ENCODE data around the gene TAGLN2. TPM values are rescaled to one million over a fixed set of nuclear protein-coding genes. Genes with fewer than 3 reads are reported as not detected.

Gene TAGLN2
- total and polyA plus RNA-seq, 9 of the 15 experiments (the other 6 are each of a cell fraction or from before 2014, with no cell fraction given): 192 to 683 (median 455) TPM

GRCh38 chr1:159891275-159892157, 33.8 kb downstream of the TAGLN2 start (continued):
- TF ChIP-seq ATF4 (CRISPR knock-in tag; IDR thresholded peaks at IDR 0.05): no peak
- TF ChIP-seq FOSL1 (tag; conservative IDR thresholded peaks at IDR 0.05): no peak
- no peak for TF ChIP-seq NKRF (IDR thresholded peaks at IDR 0.05; ENCODE audit: borderline replicate concordance)
- no peak for TF ChIP-seq RBBP5 (IDR thresholded peaks at IDR 0.05; ENCODE audit: borderline replicate concordance, insufficient read depth, low read length, poor library complexity, severe bottlenecking)
- TF ChIP-seq ZNF23 (CRISPR knock-in tag; IDR thresholded peaks at IDR 0.05): no peak
- TF ChIP-seq ZNF347 (CRISPR knock-in tag; IDR thresholded peaks at IDR 0.05; ENCODE audit: low read depth): no peak
- TF ChIP-seq ZNF253 (CRISPR knock-in tag; conservative IDR thresholded peaks at IDR 0.05): no peak
- TF ChIP-seq CEBPB (tag; IDR thresholded peaks at IDR 0.05): no peak
- TF ChIP-seq GMEB1 (CRISPR knock-in tag; IDR thresholded peaks at IDR 0.05): no peak
- no peak for TF ChIP-seq KLF10 (CRISPR knock-in tag; IDR thresholded peaks at IDR 0.05)
- TF ChIP-seq ZNF780A (CRISPR knock-in tag; IDR thresholded peaks at IDR 0.05): no peak
- 0 out of 2 replicates have a peak, but pooled peaks have one; percentile 10 for TF ChIP-seq MAFK (IDR thresholded peaks at IDR 0.05; ENCODE audit: low read length)
- TF ChIP-seq CREB3L1 (IDR thresholded peaks at IDR 0.05; ENCODE audit: borderline replicate concordance, low read depth): no peak
- no peak for TF ChIP-seq ATF6 (CRISPR knock-in tag; IDR thresholded peaks at IDR 0.05)
- no peak for TF ChIP-seq ETV5 (CRISPR knock-in tag; IDR thresholded peaks at IDR 0.05; ENCODE audit: low read depth)
- no peak for TF ChIP-seq ZNF282 (CRISPR knock-in tag; IDR thresholded peaks at IDR 0.05)
- no peak for TF ChIP-seq TGIF2 (CRISPR knock-in tag; IDR thresholded peaks at IDR 0.05)
- TF ChIP-seq SMAD1 (IDR thresholded peaks at IDR 0.05; ENCODE audit: low read depth, low read length, partially characterized antibody): no peak
- no peak for TF ChIP-seq STAT5B (CRISPR knock-in tag; IDR thresholded peaks at IDR 0.05)
